ENCODE results near the gene CYP1A2.
A peak's percentile ranks its signal among the peaks of the same experiment; 100 is the strongest.
"Not testable (repeated sequence)": the region's sequence is repeated elsewhere in the genome, so short reads cannot be mapped to it uniquely, and the experiment has no call there.

The CYP1A2 gene

DNA sequence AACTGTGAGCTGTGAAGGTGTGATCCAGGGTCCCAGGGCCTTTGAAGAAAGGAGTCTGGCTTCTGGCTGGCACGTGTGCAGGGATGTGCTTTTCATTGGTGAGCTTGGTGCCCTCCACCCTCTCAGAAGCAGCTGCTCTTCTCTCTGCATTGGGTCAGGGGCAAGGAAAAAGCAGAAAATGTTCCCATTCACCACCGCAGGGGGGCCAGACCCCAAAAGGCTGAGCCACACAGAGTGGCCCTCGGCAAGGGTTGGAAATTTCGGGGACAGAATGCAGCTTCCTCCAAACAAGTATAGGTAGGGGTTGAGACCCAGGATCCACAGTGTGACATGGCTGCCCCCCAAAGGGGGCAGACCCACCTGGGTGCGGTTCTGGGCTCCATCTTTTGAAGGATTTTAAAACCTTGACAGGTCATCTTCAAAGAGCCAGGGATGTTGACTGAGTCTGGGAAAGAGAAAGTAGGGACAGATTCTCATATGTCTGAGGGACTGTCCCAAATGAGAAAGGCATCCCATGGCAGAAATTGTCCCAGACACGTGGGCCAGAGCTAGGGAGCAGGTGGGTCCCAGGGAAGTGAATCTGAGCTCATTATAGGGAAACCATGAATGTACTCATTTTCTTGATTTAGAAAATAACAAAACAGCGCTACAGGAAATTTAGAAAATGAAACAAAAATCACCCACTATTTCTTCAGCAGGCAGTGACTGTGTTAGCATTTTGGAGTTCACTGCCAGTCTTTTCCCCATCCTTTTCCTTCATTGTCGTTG lies 36.0 kb downstream of the CYP1A2 start:
- peak overlapping the region; percentile 97 for H3K4me2 ChIP-seq (ENCODE audit: insufficient read depth, low read length)
- no peak for TF ChIP-seq EZH2 (IDR thresholded peaks at IDR 0.05; ENCODE audit: borderline replicate concordance, low read depth, low read length, severe bottlenecking)
- TF ChIP-seq CTCF (IDR thresholded peaks at IDR 0.05; ENCODE audit: borderline replicate concordance, extremely low read depth, low read length, poor library complexity, severe bottlenecking), result no peak
- DNase-seq (no peak), ATAC-seq (ENCODE audit: insufficient read depth, low read depth) (no peak)
- H4K20me1 ChIP-seq (ENCODE audit: insufficient read depth, low read length), result peaks cover 70% of the 10 kb centered on the region
- H3K4me3 ChIP-seq (ENCODE audit: low read depth in 1 of 2, low read length in 2 of 2), result no peak overlapping the region; a peak in 2 of 4 replicates
- peaks cover 32% of the 10 kb centered on the region for H3K36me3 ChIP-seq (ENCODE audit: insufficient read depth, low read length)
- H3K9ac ChIP-seq (ENCODE audit: low read depth, low read length), result peak overlapping the region; percentile 89
- no peaks in the 10 kb centered on the region for H3K9me3 ChIP-seq (ENCODE audit: insufficient read depth, low read length, severe bottlenecking)
- H3K27me3 ChIP-seq (ENCODE audit: insufficient read depth, low read length, poor library complexity), result no peaks in the 10 kb centered on the region
- peaks cover 92% of the 10 kb centered on the region for H3K4me1 ChIP-seq (ENCODE audit: insufficient read depth, low read length)
- peak overlapping the region; percentile 29; the same call in 1 of the 2 replicates for H3K27ac ChIP-seq (ENCODE audit: low read length)
- H3K79me2 ChIP-seq (ENCODE audit: insufficient read depth, low read length), result peaks cover 74% of the 10 kb centered on the region
- no peak overlapping the region for H2AFZ ChIP-seq (ENCODE audit: low read depth, low read length)

DNA sequence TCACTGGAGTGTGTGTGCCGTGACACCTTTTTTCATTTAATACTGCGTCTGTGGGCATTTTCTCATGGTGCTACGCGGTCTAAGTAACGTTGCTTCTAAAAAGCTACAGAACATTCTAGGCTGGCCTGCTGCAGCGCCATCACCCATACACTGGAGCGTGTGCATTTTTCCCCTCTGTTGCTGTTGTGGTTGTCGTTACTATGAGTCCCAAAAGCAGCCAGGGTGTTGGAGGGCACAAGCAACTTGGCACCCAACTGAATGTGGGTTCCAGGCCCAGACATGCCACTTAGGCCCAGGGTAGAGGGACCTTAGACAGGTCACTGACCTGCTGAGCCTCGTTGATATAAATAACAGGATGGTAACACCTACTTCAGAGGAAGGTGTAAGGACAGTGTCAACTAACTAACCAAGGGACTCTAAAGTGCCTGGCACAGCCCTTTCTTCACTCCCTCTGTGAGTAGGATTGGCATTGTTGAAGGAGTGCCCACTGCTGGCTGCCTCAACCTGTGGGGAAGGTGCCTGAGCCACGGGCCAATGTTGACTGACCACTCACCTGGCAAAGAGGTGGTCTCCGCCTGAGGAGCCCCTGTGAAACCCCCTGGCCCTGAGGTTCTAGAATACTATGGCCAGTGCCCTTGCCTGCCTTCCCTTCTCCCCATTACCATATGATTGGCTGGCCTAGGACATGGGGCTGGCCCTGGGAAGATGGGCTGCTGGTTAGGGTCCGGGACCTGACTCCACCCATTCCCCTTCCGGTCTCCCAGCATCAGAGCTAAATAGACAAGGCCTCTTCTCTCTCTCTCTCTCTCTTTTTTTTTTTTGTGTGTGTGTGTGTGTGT lies 36.8 kb downstream of the CYP1A2 start:
- DNase-seq, result no peak
- ATAC-seq (ENCODE audit: insufficient read depth, low read depth), result no peak
- H3K4me2 ChIP-seq (ENCODE audit: insufficient read depth, low read length), result peak overlapping the region; percentile 97; the same call in 1 of the 2 replicates
- peak overlapping the region; percentile 51; the same call in 1 of the 2 replicates for H3K27ac ChIP-seq (ENCODE audit: low read length)
- no peak for TF ChIP-seq EZH2 (IDR thresholded peaks at IDR 0.05; ENCODE audit: borderline replicate concordance, low read depth, low read length, severe bottlenecking)
- TF ChIP-seq CTCF (IDR thresholded peaks at IDR 0.05; ENCODE audit: borderline replicate concordance, extremely low read depth, low read length, poor library complexity, severe bottlenecking), result no peak
- peak overlapping the region in 1 of 2 experiments; percentile 20; a peak in 2 of 4 replicates for H3K4me3 ChIP-seq (ENCODE audit: low read depth in 1 of 2, low read length in 2 of 2)
- H3K9ac ChIP-seq (ENCODE audit: low read depth, low read length), result peak overlapping the region; percentile 27
- H3K79me2 ChIP-seq (ENCODE audit: insufficient read depth, low read length), result peaks cover 82% of the 10 kb centered on the region
- H3K4me1 ChIP-seq (ENCODE audit: insufficient read depth, low read length), result peaks cover 87% of the 10 kb centered on the region
- no peaks in the 10 kb centered on the region for H3K9me3 ChIP-seq (ENCODE audit: insufficient read depth, low read length, severe bottlenecking)
- peaks cover 78% of the 10 kb centered on the region for H4K20me1 ChIP-seq (ENCODE audit: insufficient read depth, low read length)
- H3K27me3 ChIP-seq (ENCODE audit: insufficient read depth, low read length, poor library complexity), result no peaks in the 10 kb centered on the region
- no peak overlapping the region for H2AFZ ChIP-seq (ENCODE audit: low read depth, low read length)
- H3K36me3 ChIP-seq (ENCODE audit: insufficient read depth, low read length), result peaks cover 37% of the 10 kb centered on the region

DNA sequence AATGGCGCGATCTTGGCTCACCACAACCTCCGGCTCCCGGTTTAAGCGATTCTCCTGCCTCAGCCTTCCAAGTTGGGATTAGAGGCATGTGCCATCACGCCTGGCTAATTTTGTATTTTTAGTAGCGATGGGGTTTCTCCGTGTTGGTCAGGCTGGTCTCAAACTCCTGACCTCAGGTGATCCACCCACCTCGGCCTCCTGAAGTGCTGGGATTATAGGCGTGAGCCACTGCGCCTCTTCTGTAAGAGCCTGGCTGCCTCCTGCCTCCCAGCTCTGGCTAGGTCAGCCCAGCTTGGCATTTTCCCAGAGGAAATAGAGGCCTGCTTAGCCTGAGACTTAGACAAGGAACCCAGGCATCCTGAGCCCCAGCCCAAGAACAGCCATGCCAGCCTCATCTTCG lies 37.4 kb downstream of the CYP1A2 start:
- H3K9me3 ChIP-seq (ENCODE audit: insufficient read depth, low read length, severe bottlenecking); H2AFZ ChIP-seq (ENCODE audit: low read depth, low read length); H3K27me3 ChIP-seq (ENCODE audit: insufficient read depth, low read length, poor library complexity); H3K9ac ChIP-seq (ENCODE audit: low read depth, low read length); DNase-seq; ATAC-seq (ENCODE audit: insufficient read depth, low read depth): not testable (repeated sequence)
- Histone ChIP-seq H3K4me2 (ENCODE audit: insufficient read depth, low read length) (peak overlapping the region; percentile 70), H3K27ac (ENCODE audit: low read length) (peak overlapping the region; percentile 90), H4K20me1 (ENCODE audit: insufficient read depth, low read length) (peaks cover 77% of the 10 kb centered on the region), H3K4me3 (ENCODE audit: low read depth in 1 of 2, low read length in 2 of 2) (peak overlapping the region in 1 of 2 experiments; percentile 15; a peak in 1 of 4 replicates), H3K4me1 (ENCODE audit: insufficient read depth, low read length) (peaks cover 80% of the 10 kb centered on the region), H3K79me2 (ENCODE audit: insufficient read depth, low read length) (peaks cover 89% of the 10 kb centered on the region), H3K36me3 (ENCODE audit: insufficient read depth, low read length) (peaks cover 37% of the 10 kb centered on the region)

All from DND-41 (cell line).